ENCODE data around the gene EFCAB8. TPM values are rescaled to one million over a fixed set of nuclear protein-coding genes. Genes with fewer than 3 reads are reported as not detected.

EFCAB8 gene
- polyA plus RNA-seq, 6 donors from 2014 or later, result not detected

- ATAC-seq (ENCODE audit: low read depth in 2 of 2) (no peak), DNase-seq (no peak)
- Mint-ChIP-seq H3K9me3 (no peaks in the 10 kb centered on the region), H3K27me3 (no peaks in the 10 kb centered on the region), H3K4me1 (no peaks in the 10 kb centered on the region), H3K27ac (no peak overlapping the region), H3K36me3 (no peaks in the 10 kb centered on the region), H3K4me3 (peak overlapping the region in 1 of 8 donors; percentile 43)
Observed at GRCh38 chr20:32885185-32885584, 26.5 kb downstream of the EFCAB8 start.

GRCh38 chr20:32885952-32886351 lies 27.2 kb downstream of the EFCAB8 start:
- Mint-ChIP-seq H3K9me3 (no peaks in the 10 kb centered on the region), H3K27ac (peak overlapping the region in 1 of 6 donors; percentile 17), H3K36me3 (no peaks in the 10 kb centered on the region)

GRCh38 chr20:32886652-32887051 lies 27.9 kb downstream of the EFCAB8 start:
- H3K27ac Mint-ChIP-seq, result no peak overlapping the region
- H3K4me3 Mint-ChIP-seq, result no peak overlapping the region
- no peaks in the 10 kb centered on the region for H3K4me1 Mint-ChIP-seq
- H3K36me3 Mint-ChIP-seq, result no peaks in the 10 kb centered on the region
- H3K27me3 Mint-ChIP-seq, result no peaks in the 10 kb centered on the region
- ATAC-seq (ENCODE audit: low read depth in 2 of 2) (no peak), DNase-seq (no peak)
- H3K9me3 Mint-ChIP-seq, result no peaks in the 10 kb centered on the region

More at GRCh38 chr20:32885952-32886351, 27.2 kb downstream of the EFCAB8 start:
- ATAC-seq (ENCODE audit: low read depth in 2 of 2), result no peak
- no peaks in the 10 kb centered on the region for H3K4me1 Mint-ChIP-seq
- H3K4me3 Mint-ChIP-seq, result no peak overlapping the region
- no peaks in the 10 kb centered on the region for H3K27me3 Mint-ChIP-seq
- no peak for DNase-seq

GRCh38 chr20:32887492-32887891 lies 28.8 kb downstream of the EFCAB8 start:
- H3K4me1 Mint-ChIP-seq, result no peaks in the 10 kb centered on the region
- no peaks in the 10 kb centered on the region for H3K27me3 Mint-ChIP-seq
- ATAC-seq (ENCODE audit: low read depth in 2 of 2), result no peak
- no peak overlapping the region for H3K27ac Mint-ChIP-seq
- no peak for DNase-seq
- H3K9me3 Mint-ChIP-seq, result no peaks in the 10 kb centered on the region
- no peak overlapping the region for H3K4me3 Mint-ChIP-seq
- H3K36me3 Mint-ChIP-seq, result no peaks in the 10 kb centered on the region

- no peak for ATAC-seq (ENCODE audit: low read depth in 2 of 2)
- H3K36me3 Mint-ChIP-seq, result no peaks in the 10 kb centered on the region
- no peaks in the 10 kb centered on the region for H3K9me3 Mint-ChIP-seq
- no peak overlapping the region for H3K27ac Mint-ChIP-seq
- H3K4me1 Mint-ChIP-seq, result no peaks in the 10 kb centered on the region
- H3K4me3 Mint-ChIP-seq, result no peak overlapping the region
- no peak for DNase-seq
- H3K27me3 Mint-ChIP-seq, result no peaks in the 10 kb centered on the region
Observed at GRCh38 chr20:32888636-32889035, 29.9 kb downstream of the EFCAB8 start.

- Mint-ChIP-seq H3K4me3 (no peak overlapping the region), H3K4me1 (no peaks in the 10 kb centered on the region), H3K27me3 (no peaks in the 10 kb centered on the region), H3K36me3 (no peaks in the 10 kb centered on the region), H3K27ac (peak overlapping the region in 1 of 6 donors; percentile 55), H3K9me3 (no peaks in the 10 kb centered on the region)
- DNase-seq (no peak), ATAC-seq (ENCODE audit: low read depth in 2 of 2) (no peak)
Observed at GRCh38 chr20:32889281-32889680, 30.6 kb downstream of the EFCAB8 start.

GRCh38 chr20:32891491-32891890 lies 32.8 kb downstream of the EFCAB8 start:
- Mint-ChIP-seq H3K27me3 (no peaks in the 10 kb centered on the region), H3K9me3 (no peaks in the 10 kb centered on the region), H3K27ac (no peak overlapping the region), H3K4me1 (no peaks in the 10 kb centered on the region), H3K4me3 (no peak overlapping the region), H3K36me3 (no peaks in the 10 kb centered on the region)
- ATAC-seq (ENCODE audit: low read depth in 2 of 2), result no peak
- no peak for DNase-seq

- no peak for ATAC-seq (ENCODE audit: low read depth in 2 of 2)
- H3K27me3 Mint-ChIP-seq, result no peaks in the 10 kb centered on the region
- no peaks in the 10 kb centered on the region for H3K4me1 Mint-ChIP-seq
- no peaks in the 10 kb centered on the region for H3K9me3 Mint-ChIP-seq
- no peak overlapping the region for H3K27ac Mint-ChIP-seq
- no peaks in the 10 kb centered on the region for H3K36me3 Mint-ChIP-seq
- no peak overlapping the region for H3K4me3 Mint-ChIP-seq
- DNase-seq, result no peak
Observed at GRCh38 chr20:32891926-32892660, 33.4 kb downstream of the EFCAB8 start.

GRCh38 chr20:32893263-32894025 lies 34.7 kb downstream of the EFCAB8 start:
- ATAC-seq (ENCODE audit: low read depth in 2 of 2) (no peak), DNase-seq (no peak)
- H3K27ac Mint-ChIP-seq, result peak overlapping the region in 1 of 6 donors; percentile 57
- H3K27me3 Mint-ChIP-seq, result no peaks in the 10 kb centered on the region
- no peaks in the 10 kb centered on the region for H3K36me3 Mint-ChIP-seq
- no peak overlapping the region for H3K4me3 Mint-ChIP-seq
- H3K9me3 Mint-ChIP-seq, result no peaks in the 10 kb centered on the region
- no peaks in the 10 kb centered on the region for H3K4me1 Mint-ChIP-seq

- Mint-ChIP-seq H3K36me3 (no peaks in the 10 kb centered on the region), H3K27me3 (no peaks in the 10 kb centered on the region), H3K4me1 (no peaks in the 10 kb centered on the region), H3K9me3 (no peaks in the 10 kb centered on the region), H3K4me3 (no peak overlapping the region), H3K27ac (no peak overlapping the region)
- no peak for ATAC-seq (ENCODE audit: low read depth in 2 of 2)
- no peak for DNase-seq
Observed at GRCh38 chr20:32894026-32894483, 35.3 kb downstream of the EFCAB8 start.

GRCh38 chr20:32894711-32895355 lies 36.1 kb downstream of the EFCAB8 start:
- H3K4me3 Mint-ChIP-seq, result no peak overlapping the region
- no peaks in the 10 kb centered on the region for H3K9me3 Mint-ChIP-seq
- DNase-seq (no peak), ATAC-seq (ENCODE audit: low read depth in 2 of 2) (no peak)
- H3K27me3 Mint-ChIP-seq, result no peaks in the 10 kb centered on the region
- H3K4me1 Mint-ChIP-seq, result no peaks in the 10 kb centered on the region
- no peak overlapping the region for H3K27ac Mint-ChIP-seq
- no peaks in the 10 kb centered on the region for H3K36me3 Mint-ChIP-seq

- H3K27me3 Mint-ChIP-seq, result no peaks in the 10 kb centered on the region
Observed at GRCh38 chr20:32896521-32897280, 38.0 kb downstream of the EFCAB8 start.

GRCh38 chr20:32898729-32899128 lies 40.0 kb downstream of the EFCAB8 start:
- Mint-ChIP-seq H3K36me3 (no peaks in the 10 kb centered on the region), H3K27ac (peak overlapping the region in 1 of 6 donors; percentile 30), H3K27me3 (no peaks in the 10 kb centered on the region), H3K4me3 (no peak overlapping the region), H3K9me3 (no peaks in the 10 kb centered on the region), H3K4me1 (peaks cover 0 to 8% (median 6%) of the 10 kb centered on the region in 3 donors)
- DNase-seq (no peak), ATAC-seq (ENCODE audit: low read depth in 2 of 2) (no peak)

More at GRCh38 chr20:32896521-32897280, 38.0 kb downstream of the EFCAB8 start:
- Mint-ChIP-seq H3K4me1 (no peaks in the 10 kb centered on the region), H3K9me3 (no peaks in the 10 kb centered on the region), H3K4me3 (no peak overlapping the region), H3K36me3 (no peaks in the 10 kb centered on the region), H3K27ac (peak overlapping the region in 1 of 6 donors; percentile 56)
- DNase-seq (no peak), ATAC-seq (ENCODE audit: low read depth in 2 of 2) (no peak)
